H1 (cell line): Measurements from ENCODE around the gene RPS15. TPM values are rescaled to one million over a fixed set of nuclear protein-coding genes. Genes with fewer than 3 reads are reported as not detected.

Experiments
- CTCF ChIA-PET: fragments of 300-600 bp; sonication (Branson Sonifier 250); formaldehyde crosslinking; loops from one replicate; lab custom pipeline; 2021; ENCODE audit not compliant: partially characterized antibody; lab: Charles Lee
- POLR2A ChIA-PET: fragments of 300-600 bp; sonication (Branson Sonifier 250); formaldehyde crosslinking; loops from one replicate; lab custom pipeline; 2021; ENCODE audit warnings: inconsistent platforms; ENCODE audit not compliant: partially characterized antibody; lab: Charles Lee
- DNase-seq, 2 experiments: peaks; one replicate each; pipeline versions ENCODE4 v3.0.0 to v3.0.0-alpha.2; 2010 to 2022; ENCODE audit warnings: low spot score in 2 of 2, low read depth in 1 of 2, mixed read lengths in 1 of 2
- FAIRE-seq: peaks from 2 replicates; lab custom pipeline; 2011; peaks lifted over from hg19 to GRCh38; lab: Jason Lieb, UNC
- H2AFZ ChIP-seq: 2 replicates; pipeline ENCODE4 v1.8.1; 2012; ENCODE audit warnings: low read length, inconsistent platforms
- H2AK5ac ChIP-seq: 2 replicates; pipeline ENCODE4 v1.6.1; 2013; ENCODE audit warnings: low read depth, low read length
- H2BK120ac ChIP-seq: replicated peaks from 2 replicates; pipeline ENCODE3; 2013; ENCODE audit warnings: low read depth, low read length, inconsistent platforms
- H2BK12ac ChIP-seq: 2 replicates; pipeline ENCODE4 v1.6.1; 2013; ENCODE audit warnings: low read depth, low read length
- H2BK15ac ChIP-seq: 2 replicates; pipeline ENCODE4 v1.6.1; 2013; ENCODE audit warnings: low read length
- H2BK20ac ChIP-seq: 2 replicates; pipeline ENCODE4 v1.6.1; 2013; ENCODE audit warnings: low read length
- H2BK5ac ChIP-seq: 2 replicates; pipeline ENCODE4 v1.6.1; 2013; ENCODE audit warnings: low read depth, low read length
- H3K14ac ChIP-seq: 2 replicates; pipeline ENCODE4 v1.6.1; 2013; ENCODE audit warnings: inconsistent platforms; ENCODE audit not compliant: insufficient read length
- H3K18ac ChIP-seq: 2 replicates; pipeline ENCODE4 v1.6.1; 2013; ENCODE audit warnings: low read length; ENCODE audit errors: extremely low read depth
- H3K23ac ChIP-seq: 2 replicates; pipeline ENCODE4 v1.6.1; 2013; ENCODE audit warnings: inconsistent platforms; ENCODE audit not compliant: insufficient read length
- H3K23me2 ChIP-seq: 2 replicates; pipeline ENCODE4 v1.6.1; 2013; ENCODE audit warnings: low read depth, low read length
- H3K27ac ChIP-seq: 2 replicates; pipeline ENCODE4 v1.6.1; 2011; ENCODE audit warnings: low read depth, low read length, inconsistent platforms
- H3K27me3 ChIP-seq, 4 experiments: replicated peaks in 1 of 4; 1 replicate in 1 of 4; 2 replicates in 3 of 4; pipeline versions ENCODE4 v1.6.1 to v1.8.1; 2011 to 2013; ENCODE audit warnings: low read length in 3 of 4, mild to moderate bottlenecking in 3 of 4, inconsistent platforms in 2 of 4, mixed read lengths in 2 of 4, moderate library complexity in 1 of 4; ENCODE audit not compliant: control insufficient read depth in 3 of 4, insufficient read depth in 3 of 4; ENCODE audit errors: extremely low read depth in 1 of 4
- H3K36me3 ChIP-seq, 4 experiments: 2 replicates each; pipeline versions ENCODE4 v1.6.1 to v1.8.1; 2011 to 2013; ENCODE audit warnings: mild to moderate bottlenecking in 4 of 4, low read length in 3 of 4, moderate library complexity in 2 of 4, control low read depth in 1 of 4, inconsistent platforms in 1 of 4; ENCODE audit not compliant: insufficient read depth in 4 of 4, control insufficient read depth in 2 of 4
- H3K4ac ChIP-seq: replicated peaks from 2 replicates; pipeline ENCODE3; 2013; ENCODE audit warnings: low read length, low read depth, mixed read lengths, inconsistent platforms; ENCODE audit not compliant: insufficient read length
- H3K4me1 ChIP-seq, 4 experiments: replicated peaks in 1 of 4; 1 replicate in 1 of 4; 2 replicates in 3 of 4; pipeline versions ENCODE4 v1.6.1 to v1.8.1; 2011 to 2013; ENCODE audit warnings: low read length in 3 of 4, inconsistent platforms in 2 of 4, mixed read lengths in 1 of 4; ENCODE audit not compliant: insufficient read depth in 4 of 4, control insufficient read depth in 3 of 4
- H3K4me2 ChIP-seq, 2 experiments: 2 replicates each; pipeline versions ENCODE4 v1.6.1 to v1.8.1; 2011 to 2013; ENCODE audit warnings: low read depth in 2 of 2, low read length in 2 of 2, control low read depth in 1 of 2, inconsistent platforms in 1 of 2, mild to moderate bottlenecking in 1 of 2; ENCODE audit not compliant: insufficient read depth in 1 of 2
- H3K4me3 ChIP-seq, 4 experiments: fragments of 200-600, 300-600 bp in 1 of 4; sonication (generic), shearing (Covaris generic), sonication (Bioruptor Twin) in 1 of 4; 2 replicates each; pipeline versions ENCODE4 v1.5.1 to v1.8.1; 2011 to 2016; ENCODE audit warnings: low read length in 4 of 4, low read depth in 3 of 4, control low read depth in 2 of 4, inconsistent platforms in 2 of 4, mild to moderate bottlenecking in 2 of 4, mixed read lengths in 1 of 4, moderate library complexity in 1 of 4; ENCODE audit not compliant: insufficient read depth in 2 of 4; ENCODE audit errors: extremely low read depth in 1 of 4
- H3K56ac ChIP-seq: replicated peaks from 2 replicates; pipeline ENCODE3; 2013; ENCODE audit warnings: low read depth, mild to moderate bottlenecking, mixed read lengths, low read length, inconsistent platforms; ENCODE audit not compliant: insufficient read length
- H3K79me1 ChIP-seq: 2 replicates; pipeline ENCODE4 v1.6.1; 2013; ENCODE audit warnings: low read depth, low read length, control low read depth
- H3K79me2 ChIP-seq, 2 experiments: 2 replicates each; pipeline versions ENCODE4 v1.6.1 to v1.8.1; 2012 to 2013; ENCODE audit warnings: low read length in 2 of 2, mild to moderate bottlenecking in 2 of 2, inconsistent platforms in 1 of 2; ENCODE audit not compliant: insufficient read depth in 2 of 2, control insufficient read depth in 1 of 2
- H3K9ac ChIP-seq, 4 experiments: replicated peaks in 1 of 4; 1 replicate in 1 of 4; 2 replicates in 3 of 4; pipeline versions ENCODE4 v1.6.1 to v1.8.1; 2011 to 2013; ENCODE audit warnings: low read depth in 3 of 4, low read length in 3 of 4, control low read depth in 2 of 4, mild to moderate bottlenecking in 2 of 4, moderate library complexity in 2 of 4, inconsistent platforms in 1 of 4; ENCODE audit errors: extremely low read depth in 1 of 4
- H3K9me3 ChIP-seq, 2 experiments: 2 replicates each; pipeline versions ENCODE4 v1.6.1 to v1.8.1; 2012 to 2013; ENCODE audit warnings: mild to moderate bottlenecking in 2 of 2, moderate library complexity in 2 of 2, control low read depth in 1 of 2, inconsistent platforms in 1 of 2, low read depth in 1 of 2, low read length in 1 of 2, mixed read lengths in 1 of 2; ENCODE audit not compliant: insufficient read depth in 2 of 2
- H4K20me1 ChIP-seq, 2 experiments: replicated peaks in 1 of 2; 2 replicates each; pipeline versions ENCODE3 to v1.8.1; 2011 to 2013; ENCODE audit warnings: inconsistent platforms in 2 of 2, low read length in 2 of 2, mild to moderate bottlenecking in 1 of 2; ENCODE audit not compliant: insufficient read depth in 2 of 2, control insufficient read depth in 1 of 2
- H4K5ac ChIP-seq: 2 replicates; pipeline ENCODE4 v1.6.1; 2013; ENCODE audit warnings: low read length, low read depth, mixed read lengths, inconsistent platforms; ENCODE audit not compliant: insufficient read length
- H4K8ac ChIP-seq: 2 replicates; pipeline ENCODE4 v1.8.0; 2013; ENCODE audit warnings: mild to moderate bottlenecking, moderate library complexity, low read length, inconsistent platforms; ENCODE audit not compliant: insufficient read depth; ENCODE audit errors: extremely low read depth
- H4K91ac ChIP-seq: replicated peaks from 2 replicates; pipeline ENCODE3; 2013; ENCODE audit warnings: low read length, mixed read lengths, inconsistent platforms; ENCODE audit not compliant: insufficient read length
- RNF2 ChIP-seq: fragments of 200-900, 300-1000 bp; sonication (generic); IDR thresholded peaks from 2 replicates; pipeline ENCODE4 v1.7.1; 2016; ENCODE audit warnings: borderline replicate concordance, low read depth, mild to moderate bottlenecking, antibody characterized with exemption, low read length; ENCODE audit not compliant: poor library complexity, severe bottlenecking; ENCODE audit errors: missing control alignments
- WGBS, 2 experiments: shearing (Covaris generic) in 1 of 2; methylation state at CpG; one replicate each; pipeline versions ENCODE4 v1.1.6 to v1.1.7; 2013 to 2015; ENCODE audit warnings: low lambda C conversion rate in 2 of 2, mixed read lengths in 2 of 2, inconsistent platforms in 1 of 2, low coverage in 1 of 2, missing lambda C conversion rate in 1 of 2; ENCODE audit not compliant: insufficient replicate concordance in 2 of 2, insufficient coverage in 1 of 2, insufficient read length in 1 of 2; ENCODE audit errors: extremely low coverage in 1 of 2, missing lambda C conversion rate in 1 of 2; 5-methylcytosine and 5-hydroxymethylcytosine counted together
- polyA plus RNA-seq, 7 experiments: library from polyadenylated mRNA; depleted of rRNA in 3 of 7; stranded (reverse) in 5 of 7; unstranded in 2 of 7; fragments of >200 nt in 5 of 7; fragments of 200-250 nt in 2 of 7; gene quantifications; 1 replicate in 5 of 7; 2 replicates in 1 of 7; 4 replicates in 1 of 7; pipeline versions ENCODE4 v1.2.1 to v1.2.3, GENCODE V29; 2011 to 2013; ENCODE audit warnings: missing spikeins in 2 of 7, mixed read lengths in 2 of 7
- total RNA-seq: library from RNA; stranded (reverse); fragmentation: NEBNext Ultra II Directional; extraction: Animal tissue kit (Norgen Biotek cat#: 25700); gene quantifications from 2 replicates; pipeline ENCODE4 v1.2.1, GENCODE V29; 2021

RPS15 gene
- total and polyA plus RNA-seq, 2 of the 8 experiments (the other 6 are each of a cell fraction or from before 2014, with no cell fraction given): 1,562 to 3,890 TPM

GRCh38 chr19:1396019-1396767 is 42.0 kb upstream of the RPS15 start:
- FAIRE-seq: no peak
- H3K27ac ChIP-seq: no peak overlapping the region
- no peak overlapping the region for H2AK5ac ChIP-seq
- no peak overlapping the region for H2BK5ac ChIP-seq
- no peak overlapping the region for H3K56ac ChIP-seq
- no peak overlapping the region for H2BK20ac ChIP-seq
- H4K91ac ChIP-seq: no peak overlapping the region
- no peak overlapping the region for H3K4ac ChIP-seq
- no peak overlapping the region for H3K14ac ChIP-seq
- H3K79me1 ChIP-seq: no peaks in the 10 kb centered on the region; the same call in 1 of the 2 replicates
- no peak overlapping the region for H2AFZ ChIP-seq
- no peaks in the 10 kb centered on the region for H3K79me2 ChIP-seq
- peaks cover 2% of the 10 kb centered on the region; the same call in 1 of the 2 replicates for H3K23me2 ChIP-seq
- peaks cover 4 to 6% of the 10 kb centered on the region in 2 experiments for H4K20me1 ChIP-seq
- H2BK120ac ChIP-seq: no peak overlapping the region
- no peak overlapping the region for H3K23ac ChIP-seq
- ChIA-PET CTCF (interaction anchor here (0.7 kb wide), 1 partner anchor 9 kb away, joined by 4 read pairs; no protein-coding TSS in a partner anchor), POLR2A (interaction anchor here (0.9 to 1.6 kb wide), 4 partner anchors 8 to 47 kb away, joined by 3 read pairs; no protein-coding TSS in a partner anchor)
- peaks cover 0 to 9% (median 2%) of the 10 kb centered on the region in 4 experiments; a peak in 3 of 8 replicates for H3K36me3 ChIP-seq
- H4K5ac ChIP-seq: no peak overlapping the region
- no peak for DNase-seq
- no peaks in the 10 kb centered on the region for H3K9me3 ChIP-seq
- peaks cover 0 to 10% (median 2%) of the 10 kb centered on the region in 4 experiments; a peak in 4 of 7 replicates for H3K4me1 ChIP-seq
- H3K4me3 ChIP-seq: no peak overlapping the region
- H3K9ac ChIP-seq: no peak overlapping the region
- H3K18ac ChIP-seq: no peak overlapping the region
- H3K27me3 ChIP-seq: no peaks in the 10 kb centered on the region; a peak in 1 of 7 replicates
- no peak overlapping the region for H2BK15ac ChIP-seq
- TF ChIP-seq RNF2: no peak
- H4K8ac ChIP-seq: no peak overlapping the region
- 83% methylated on average over 21 of the region's 25 CpGs; no CpG with 5 or more reads in 1 of the 2 experiments for WGBS, 2 experiments
- no peak overlapping the region for H3K4me2 ChIP-seq
- H2BK12ac ChIP-seq: no peak overlapping the region
